Hematopoietic multipotent progenitor cell treated with erythropoietin and hydrocortisone succinate and interleukin-3 and kit ligand, for 4 days (in vitro differentiated cells): Measurements from ENCODE around the gene C16orf54.
"Not testable (repeated sequence)": the region's sequence is repeated elsewhere in the genome, so short reads cannot be mapped to it uniquely, and the experiment has no call there.

Source experiments
- DNase-seq: peaks from one replicate; pipeline ENCODE4 v3.0.0-alpha.2; 2015

The C16orf54 gene

DNA sequence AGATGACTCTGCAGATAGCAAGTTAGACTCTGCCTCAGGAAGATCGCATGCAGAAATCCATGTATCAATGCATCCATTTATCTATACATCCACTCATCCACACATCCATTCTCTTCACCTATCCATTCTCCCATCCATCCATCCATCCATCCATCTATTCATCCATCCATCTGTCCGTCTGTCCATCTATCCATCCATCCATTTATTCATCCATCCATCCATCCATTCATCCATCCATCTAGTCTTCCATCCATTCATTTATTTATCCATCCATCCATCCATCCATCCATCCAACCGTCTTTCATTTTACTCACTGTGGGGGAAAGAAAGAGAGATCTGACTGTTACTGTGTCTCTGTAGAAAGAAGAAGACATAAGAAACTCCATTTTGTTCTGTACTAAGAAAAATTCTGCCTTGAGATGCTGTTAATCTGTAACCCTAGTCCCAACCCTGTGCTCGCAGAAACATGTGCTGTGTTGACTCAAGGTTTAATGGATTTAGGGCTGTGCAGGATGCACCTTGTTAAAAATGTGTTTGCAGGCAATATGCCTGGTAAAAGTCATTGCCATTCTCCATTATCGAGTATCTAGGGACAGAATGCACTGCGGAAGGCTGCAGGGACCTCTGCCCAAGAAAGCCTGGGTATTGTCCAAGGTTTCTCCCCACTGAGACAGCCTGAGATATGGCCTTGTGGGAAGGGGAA lies 5.7 kb downstream of the C16orf54 start:
- not testable (repeated sequence) for DNase-seq

DNA sequence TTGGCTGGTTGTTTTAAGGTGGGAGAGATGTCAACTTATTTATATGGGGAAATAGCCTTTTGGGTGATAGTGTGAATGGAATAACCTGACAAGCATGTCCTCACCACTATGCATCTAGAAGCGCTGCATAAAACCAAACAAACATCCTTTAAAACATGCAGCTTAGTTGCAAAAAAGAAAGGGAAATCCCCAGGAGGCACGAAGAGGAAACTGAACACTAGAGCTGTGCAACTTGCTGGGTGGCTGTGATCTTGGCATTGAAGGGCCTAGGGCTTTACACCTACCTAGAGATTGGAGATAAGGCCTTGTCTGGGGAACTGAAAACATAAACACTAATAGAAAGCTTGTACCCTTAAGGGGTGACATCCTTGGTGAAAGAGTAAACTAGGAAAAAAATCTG lies 7.3 kb downstream of the C16orf54 start:
- DNase-seq: no peak

DNA sequence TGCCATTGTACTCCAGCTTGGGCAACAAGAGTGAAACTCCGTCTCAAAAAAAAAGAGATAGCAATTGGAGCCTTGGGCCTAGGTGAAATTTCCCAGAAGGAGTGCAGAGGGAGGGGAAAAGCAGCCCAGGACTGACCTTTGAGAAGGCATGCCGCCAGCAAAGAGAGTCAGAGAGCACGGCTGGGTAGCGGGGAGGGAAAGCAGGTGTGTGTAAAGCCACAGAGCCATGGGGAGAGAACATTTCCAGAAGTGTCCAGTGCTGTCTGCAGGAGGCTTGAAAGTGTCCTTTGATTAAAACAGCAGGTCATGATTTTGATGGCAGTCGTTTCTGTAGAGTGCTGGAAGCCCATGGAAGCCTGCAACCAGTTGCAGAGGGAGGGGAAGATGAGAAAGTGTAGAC lies 8.1 kb downstream of the C16orf54 start:
- DNase-seq: no peak

DNA sequence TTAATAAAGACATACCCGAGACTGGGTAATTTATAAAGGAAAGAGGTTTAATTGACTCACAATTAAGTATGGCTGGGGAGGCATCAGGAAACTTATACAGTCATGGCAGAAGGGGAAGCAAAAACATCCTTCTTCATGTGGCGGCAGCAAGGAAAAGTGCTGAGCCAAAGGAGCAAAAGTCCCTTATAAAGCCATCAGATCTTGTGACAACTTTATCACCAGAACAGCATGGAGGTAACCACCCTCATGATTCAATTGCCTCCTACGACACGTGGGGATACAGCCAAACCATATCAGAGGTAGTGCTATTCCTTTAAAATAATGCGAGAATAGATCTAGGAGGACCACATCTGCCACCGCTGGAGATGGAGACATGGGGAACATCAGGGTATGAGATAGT lies 9.0 kb downstream of the C16orf54 start:
- no peak for DNase-seq

DNA sequence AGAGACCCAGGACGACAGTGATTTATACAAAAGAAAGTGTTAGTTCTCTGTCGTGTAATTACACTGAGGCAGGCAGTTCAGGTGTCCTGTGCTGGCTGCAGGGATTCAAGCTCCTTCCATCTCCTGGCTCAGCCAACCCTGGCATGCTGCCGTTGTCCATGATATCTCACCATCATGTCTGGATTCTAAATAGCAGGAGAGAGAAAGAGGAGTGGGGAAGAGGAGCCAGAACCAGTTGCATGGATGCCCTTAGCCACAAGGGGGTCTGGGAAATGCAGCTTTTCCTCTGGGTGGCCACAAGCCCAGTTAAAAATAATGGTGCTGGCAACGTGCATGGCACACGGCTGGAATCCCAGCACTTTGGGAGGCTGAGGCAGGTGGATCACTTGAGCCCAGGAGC lies 9.7 kb downstream of the C16orf54 start:
- DNase-seq: no peak

DNA sequence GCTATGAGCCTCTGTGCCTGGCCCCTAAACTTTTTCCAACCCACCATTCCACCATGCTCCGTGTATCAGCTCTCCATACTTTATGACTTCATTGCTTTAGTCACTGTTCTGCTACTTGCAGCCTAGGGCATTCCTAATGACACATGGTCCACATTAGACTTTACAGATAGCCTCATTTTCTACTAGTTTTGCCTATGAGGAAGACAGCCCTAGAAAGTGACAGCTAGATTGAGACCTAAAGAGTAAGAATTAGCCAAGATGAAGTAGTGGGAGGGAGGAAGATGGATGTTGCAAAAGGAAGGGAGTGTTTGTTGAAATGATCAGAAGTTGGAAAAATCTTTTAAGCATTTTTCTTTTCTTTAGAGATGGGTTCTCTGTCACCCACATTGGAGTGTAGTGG lies 11.0 kb downstream of the C16orf54 start:
- no peak for DNase-seq

DNA sequence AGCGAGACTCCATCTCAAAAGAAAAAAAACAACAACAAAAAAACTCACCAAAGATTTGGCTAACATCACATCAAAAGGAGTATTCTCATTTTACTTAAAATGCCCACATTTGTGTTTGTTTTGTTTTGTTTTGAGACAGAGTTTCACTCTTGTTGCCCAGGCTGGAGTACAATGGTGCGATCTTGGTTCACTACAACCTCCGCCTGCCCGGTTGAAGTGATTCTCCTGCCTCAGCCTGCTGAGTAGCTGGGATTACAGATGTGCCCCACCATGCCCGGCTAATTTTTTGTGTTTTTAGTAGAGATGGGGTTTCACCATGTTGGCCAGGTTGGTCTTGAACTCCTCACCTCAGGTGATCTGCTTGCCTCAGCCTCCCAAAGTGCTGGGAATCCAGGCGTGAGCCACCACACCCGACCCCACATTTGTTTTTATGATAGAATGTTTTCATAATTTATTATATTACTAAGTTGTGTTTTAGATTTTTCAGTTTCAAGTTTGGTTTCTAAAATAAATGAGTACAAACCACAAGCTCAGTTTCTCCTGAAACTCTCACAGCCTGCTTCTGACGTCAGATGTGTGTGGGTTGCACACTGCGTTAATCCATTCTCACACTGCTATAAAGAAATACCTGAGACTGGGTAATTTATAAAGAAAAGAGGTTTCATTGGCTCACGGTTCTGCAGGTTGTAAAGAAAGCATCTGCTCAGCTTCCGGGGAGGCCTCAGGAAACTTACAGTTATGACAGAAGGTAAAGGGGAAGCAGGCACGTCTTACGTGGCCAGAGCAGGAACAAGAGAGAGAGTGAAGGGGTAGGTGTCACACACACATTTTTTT lies 13.8 kb downstream of the C16orf54 start:
- not testable (repeated sequence) for DNase-seq

DNA sequence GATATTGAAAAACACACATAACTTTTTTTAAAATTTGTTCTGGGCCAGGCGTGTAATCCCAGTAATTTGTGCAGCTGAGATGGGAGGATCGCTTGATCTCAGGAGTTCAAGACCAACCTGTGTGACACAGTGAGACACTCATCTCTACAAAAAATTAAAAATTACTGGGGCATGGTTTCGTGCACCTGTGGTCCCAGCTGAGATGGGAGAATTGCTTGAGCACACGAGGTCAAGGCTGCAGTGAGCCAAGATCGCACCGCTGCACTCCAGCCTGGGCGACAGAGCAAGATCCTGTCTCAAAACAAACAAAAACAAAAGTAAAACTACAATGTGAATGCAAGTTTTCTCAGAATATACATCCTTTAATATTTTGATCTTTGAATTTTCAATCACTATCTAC lies 15.1 kb downstream of the C16orf54 start:
- no peak for DNase-seq

DNA sequence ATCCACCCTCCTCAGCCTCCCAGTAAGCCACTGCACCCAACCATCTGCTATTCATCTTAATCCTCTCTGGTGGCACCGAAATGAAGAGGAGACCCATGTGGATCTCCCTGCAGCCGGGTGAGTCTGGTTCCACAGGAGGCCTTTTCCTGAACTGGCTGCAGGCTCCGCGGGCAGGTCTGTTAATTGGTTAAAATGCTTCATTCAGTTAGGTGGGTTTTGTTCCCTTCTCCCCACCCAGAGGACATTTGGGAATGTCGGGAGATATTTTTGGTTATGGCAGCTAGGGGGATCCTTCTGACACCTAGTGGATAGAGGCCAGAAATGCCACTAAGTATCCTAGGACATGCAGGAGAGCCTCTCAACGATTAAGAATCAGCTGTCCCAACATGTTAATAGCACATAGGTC lies 16.7 kb downstream of the C16orf54 start:
- peak; percentile 65 for DNase-seq

DNA sequence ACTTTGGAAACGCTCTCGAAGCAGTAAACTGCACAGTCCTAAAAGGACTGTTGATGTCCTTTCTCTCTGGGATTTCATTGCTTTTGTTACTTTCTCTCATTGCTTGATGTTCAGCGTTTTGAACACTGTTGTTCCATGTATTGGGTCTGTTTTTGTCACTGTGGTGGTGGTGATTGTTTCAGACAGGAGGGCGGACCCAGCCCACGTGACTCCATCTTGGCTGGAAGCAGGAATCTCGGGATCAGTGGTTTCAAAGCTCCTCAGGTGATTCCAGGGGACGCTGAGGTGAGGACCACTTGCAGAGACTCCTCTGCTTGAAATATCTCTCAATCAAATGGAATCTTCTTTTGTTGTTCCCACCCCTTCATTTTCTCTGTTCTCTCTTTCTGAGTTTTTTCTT lies 18.3 kb downstream of the C16orf54 start:
- DNase-seq: no peak

DNA sequence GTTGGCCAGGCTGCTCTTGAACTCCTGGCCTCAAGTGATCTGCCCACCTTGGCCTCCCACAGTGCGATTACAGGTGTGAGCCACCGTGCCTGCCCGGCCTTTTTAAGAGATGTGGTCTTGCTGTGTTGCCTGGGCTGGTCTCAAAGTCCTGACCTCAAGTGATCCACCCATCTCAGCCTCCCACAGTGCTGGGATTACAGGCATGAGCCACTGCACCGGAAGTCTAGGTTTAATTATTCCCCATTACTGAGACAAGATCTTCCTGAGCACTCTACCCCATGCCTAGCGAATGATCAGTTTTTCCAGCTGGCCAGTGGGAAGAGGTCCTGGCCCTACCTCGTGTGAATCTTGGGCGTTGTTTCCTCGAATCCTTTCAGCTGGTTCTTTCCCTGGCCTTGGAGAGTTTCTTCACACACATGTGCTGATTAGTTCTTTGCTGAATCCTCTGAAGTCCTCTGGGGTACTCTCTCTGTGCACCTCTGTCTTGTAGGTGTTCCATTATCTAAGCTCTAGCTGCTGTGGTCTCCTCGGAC lies 18.9 kb downstream of the C16orf54 start:
- no peak for DNase-seq

DNA sequence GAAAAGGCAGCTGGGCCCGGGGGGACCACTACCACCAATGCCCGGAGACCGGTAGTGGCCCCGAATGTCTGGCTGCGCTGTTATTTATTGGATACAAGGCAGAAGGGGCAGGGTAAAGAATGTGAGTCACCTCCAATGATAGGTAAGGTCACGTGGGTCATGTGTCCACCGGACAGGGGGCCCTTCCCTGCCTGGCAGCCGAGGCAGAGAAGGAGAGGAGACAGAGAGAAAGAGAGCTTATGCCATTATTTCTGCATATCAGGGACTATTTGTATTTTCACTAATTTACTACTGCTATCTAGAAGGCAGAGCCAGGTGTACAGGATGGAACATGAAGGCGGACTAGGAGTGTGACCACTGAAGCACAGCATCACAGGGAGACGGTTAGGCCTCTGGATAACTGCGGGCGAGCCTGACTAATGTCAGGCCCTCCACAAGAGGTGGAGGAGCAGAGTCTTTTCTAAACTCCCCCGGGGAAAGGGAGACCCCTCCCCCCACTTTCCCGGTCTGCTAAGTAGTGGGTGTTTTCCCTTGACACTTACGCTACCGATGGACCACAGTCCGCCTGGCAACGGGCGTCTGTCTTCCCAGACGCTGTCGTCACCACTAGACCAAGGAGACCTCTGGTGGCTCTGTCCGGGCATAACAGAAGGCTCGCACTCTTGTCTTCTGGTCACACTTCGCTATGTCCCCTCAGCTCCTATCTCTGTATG lies 24.5 kb downstream of the C16orf54 start:
- peak; percentile 91 for DNase-seq

DNA sequence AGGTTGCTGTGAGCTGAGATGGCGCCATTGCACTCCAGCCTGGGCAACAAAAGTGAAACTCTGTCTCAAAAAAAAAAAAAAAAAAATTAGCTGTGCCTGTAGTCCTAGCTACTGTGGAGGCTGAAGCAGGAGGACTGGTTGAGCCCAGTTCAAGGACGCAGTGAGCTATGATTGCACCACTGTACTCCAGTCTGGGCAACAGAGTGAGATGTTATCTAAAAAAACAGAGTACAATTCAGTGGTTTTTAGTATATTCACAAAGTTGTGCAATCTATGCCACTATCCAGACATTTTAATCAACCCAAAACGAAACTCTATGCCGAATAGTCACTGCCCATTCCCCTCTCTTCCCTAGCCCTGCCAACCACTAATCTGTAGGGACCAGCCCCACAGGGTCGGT lies 25.1 kb downstream of the C16orf54 start:
- DNase-seq: peak; percentile 80

DNA sequence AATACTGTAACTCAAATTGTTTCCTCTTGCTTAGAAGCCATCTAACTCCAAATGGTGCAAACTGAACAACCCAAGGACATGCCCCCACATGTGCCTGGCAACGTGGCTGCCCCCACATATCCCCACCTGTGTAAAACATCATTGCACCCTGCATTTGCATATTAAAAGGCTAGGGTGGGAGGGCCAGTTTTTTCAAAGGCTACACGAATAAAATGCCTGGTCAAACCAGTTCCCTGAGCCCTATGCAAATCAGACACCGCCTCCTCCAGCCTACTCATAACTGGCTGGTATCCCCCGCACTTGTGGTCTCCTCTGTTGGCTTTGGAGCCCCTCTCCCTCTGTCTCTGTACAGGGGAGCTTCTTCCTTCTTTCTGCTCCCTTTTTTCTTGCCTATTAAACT lies 26.7 kb downstream of the C16orf54 start:
- no peak for DNase-seq

DNA sequence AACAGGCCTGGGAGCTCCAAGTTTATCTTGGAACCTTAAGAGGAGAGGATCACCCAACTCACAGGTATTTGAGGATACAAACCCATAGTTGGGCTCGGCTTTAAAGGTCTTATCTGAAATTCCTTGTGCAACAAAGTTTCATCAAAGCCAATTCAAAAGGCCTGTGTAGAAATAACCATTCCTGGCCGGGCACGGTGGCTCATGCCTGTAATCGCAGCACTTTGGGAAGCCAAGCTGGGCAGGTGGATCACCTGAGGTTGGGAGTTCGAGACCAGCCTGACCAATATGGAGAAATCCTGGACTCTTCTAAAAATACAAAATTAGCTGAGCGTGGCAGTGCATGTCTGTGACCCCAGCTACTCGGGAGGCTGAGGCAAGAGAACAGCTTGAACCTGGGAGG lies 28.7 kb downstream of the C16orf54 start:
- no peak for DNase-seq

DNA sequence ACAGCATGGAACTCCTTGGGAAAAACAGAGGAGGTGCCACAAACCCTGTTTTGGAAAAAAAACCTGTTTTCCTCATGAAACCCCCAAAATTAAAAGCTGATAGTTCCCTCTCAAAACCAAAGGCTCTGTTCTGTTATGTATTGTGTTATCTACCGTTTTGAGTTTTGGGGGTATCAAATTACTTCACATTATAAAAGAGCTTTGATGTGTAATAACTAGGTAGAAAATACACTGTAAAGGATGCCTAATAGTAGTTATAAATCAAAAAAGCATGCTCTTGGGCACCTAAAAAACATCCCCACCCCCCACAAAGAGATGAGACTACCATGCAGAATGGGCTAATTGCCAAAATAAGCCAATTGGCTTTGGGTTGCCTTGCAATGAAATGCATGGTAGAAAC lies 30.8 kb downstream of the C16orf54 start:
- no peak for DNase-seq

DNA sequence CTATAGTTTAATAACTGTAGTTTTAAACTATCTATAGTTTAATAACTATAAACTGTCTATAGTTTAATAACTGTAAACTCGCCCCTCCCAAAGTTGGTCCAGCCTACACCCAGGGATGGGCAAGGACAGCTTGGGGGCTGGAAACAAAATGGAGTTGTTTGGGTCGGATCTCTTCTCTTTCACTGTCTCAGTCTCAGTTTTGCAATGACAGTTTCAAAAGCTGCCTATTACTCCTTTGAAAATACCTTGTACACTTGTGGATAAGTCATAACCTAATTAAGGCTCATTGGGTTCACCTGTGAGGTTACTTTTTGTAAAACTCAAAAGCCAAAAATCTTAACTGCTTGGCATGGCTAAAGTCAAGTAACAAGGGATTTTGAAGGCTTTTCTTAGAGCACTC lies 31.4 kb downstream of the C16orf54 start:
- DNase-seq: no peak

DNA sequence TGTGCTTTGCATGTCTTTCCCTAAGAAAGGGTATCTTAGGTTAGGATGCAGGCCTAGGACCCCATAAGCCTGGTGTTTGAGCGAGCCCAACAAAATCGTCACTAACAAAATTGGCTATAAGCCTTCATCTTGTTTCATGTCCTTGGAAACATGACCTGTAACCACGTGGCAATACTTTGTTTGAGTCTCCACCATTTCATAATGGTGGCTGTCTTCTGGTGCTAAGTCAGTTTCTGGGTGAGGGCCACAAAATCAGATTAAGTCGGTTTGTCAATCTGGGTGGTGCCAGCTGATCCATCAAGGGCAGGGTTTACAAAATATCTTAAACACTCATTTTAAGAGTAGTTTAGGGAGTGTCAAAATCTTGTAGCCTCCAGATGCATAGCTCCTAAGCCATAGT lies 33.0 kb downstream of the C16orf54 start:
- DNase-seq: peak; percentile 57

DNA sequence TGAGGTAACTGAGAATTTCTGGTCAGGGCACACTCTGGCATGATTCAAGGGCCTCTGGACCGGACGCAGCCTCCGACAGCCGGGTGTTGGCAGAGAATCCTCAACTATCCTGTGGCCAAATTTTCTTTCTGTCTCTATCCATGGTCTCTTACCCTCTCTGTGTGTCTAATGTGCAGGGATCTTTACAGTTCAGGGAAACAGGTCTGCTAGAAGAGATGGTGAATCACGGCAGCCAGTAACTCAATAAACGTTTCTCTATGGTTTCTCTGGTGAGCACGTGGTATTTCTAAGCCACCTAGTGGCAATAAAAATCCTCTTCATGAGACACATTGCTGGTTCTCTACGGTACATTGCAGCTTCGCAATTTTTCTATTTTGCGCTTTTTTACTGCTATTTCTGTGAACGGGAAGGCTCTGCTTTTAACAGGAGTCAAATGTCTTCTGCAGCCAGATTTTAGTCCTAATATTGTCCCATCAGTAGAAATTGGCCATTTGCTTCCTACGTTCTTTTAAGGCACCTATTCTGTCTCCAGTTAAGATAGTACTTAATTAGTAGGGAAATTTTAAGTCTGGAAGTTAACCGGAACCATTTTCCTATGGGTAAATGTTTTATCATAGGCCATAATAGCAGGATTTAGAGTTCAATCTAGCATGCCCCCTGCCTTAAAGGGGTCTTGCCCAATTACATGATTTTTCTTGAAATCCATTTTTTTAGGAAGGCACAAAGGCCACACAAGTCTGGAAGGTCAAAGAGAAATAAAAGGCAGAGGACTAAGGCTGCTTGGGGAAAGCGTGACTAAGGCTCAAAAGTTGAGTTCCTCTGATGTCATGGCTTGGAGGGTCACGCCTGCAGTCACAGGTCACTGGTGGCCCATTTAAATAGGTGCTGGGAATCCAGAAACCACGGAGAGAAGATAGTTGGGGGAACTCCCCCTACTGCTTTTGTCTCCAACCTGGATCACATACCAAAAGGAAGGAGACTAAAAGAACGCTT lies 35.3 kb downstream of the C16orf54 start:
- DNase-seq: peak; percentile 85

DNA sequence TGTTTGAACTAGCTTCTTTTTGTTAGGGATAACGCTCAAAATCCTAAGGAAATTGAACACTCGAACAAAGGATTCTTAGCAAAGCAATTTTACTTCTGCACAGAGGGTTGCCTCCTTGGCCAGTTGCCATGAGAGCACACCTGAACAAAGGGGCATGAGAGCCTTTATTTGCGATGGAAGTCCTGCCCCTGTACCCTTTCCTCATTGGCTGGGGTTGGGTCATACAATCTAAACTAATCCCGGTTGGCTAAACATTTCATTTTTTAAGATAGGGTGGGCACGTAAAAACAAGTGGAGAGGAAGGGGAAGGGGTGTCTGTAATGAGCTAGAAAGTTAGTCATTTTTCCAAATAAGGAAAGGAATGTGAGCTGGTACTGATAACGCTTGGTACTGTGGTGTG lies 36.1 kb downstream of the C16orf54 start:
- not testable (repeated sequence) for DNase-seq

DNA sequence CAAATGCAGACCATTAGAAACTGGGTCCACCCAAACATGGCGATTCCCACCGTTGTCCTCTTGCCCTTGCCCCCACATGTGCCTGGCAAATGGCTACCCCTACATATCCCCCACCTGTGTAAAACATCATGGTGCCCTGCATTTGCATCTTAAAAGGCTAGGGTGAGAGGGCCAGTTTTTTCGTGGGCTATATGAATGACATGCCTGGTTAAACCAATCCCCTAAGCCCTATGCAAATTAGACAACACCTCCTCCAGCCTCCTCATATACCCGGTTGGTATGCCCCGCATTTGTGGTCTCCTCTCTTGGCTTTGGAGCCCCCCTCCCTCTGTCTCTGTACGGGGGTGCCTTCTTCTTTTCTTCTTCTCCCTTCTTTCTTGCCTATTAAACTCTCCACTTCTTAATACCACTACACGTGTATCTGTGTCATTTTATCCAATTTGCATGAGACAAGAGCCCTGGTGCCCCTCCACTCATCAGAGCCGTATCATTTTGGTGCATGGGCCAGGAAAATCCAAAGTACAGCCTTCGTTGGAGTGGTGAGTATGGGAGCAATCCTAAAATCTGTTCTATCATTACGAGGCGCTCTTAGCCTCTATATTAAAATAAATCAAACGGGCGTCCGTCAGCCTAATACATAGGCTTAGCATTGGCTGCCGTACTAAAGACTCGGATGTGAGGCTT lies 36.7 kb downstream of the C16orf54 start:
- no peak for DNase-seq

DNA sequence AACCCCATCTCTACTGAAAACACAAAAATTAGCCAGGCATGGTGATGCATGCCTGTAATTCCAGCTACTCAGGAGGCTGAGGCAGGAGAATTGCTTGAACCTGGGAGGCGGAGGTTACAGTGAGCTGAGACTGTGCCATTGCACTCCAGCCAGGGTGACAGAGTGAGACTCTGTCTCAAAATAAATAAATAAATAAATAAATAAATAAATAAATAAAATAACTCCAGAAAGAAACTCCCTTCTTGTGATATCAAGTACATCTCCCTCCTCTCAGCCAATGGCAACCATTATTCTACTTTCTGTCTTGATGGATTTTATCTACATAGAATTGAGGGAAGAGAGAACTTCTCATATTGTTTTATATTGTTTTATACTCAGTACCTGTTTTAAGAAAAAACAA lies 38.6 kb downstream of the C16orf54 start:
- not testable (repeated sequence) for DNase-seq
